NCI-H2107 treated with DMSO at 0.1 percent for 48 hours (cell line): ENCODE data around the gene APOBEC4.

ENCODE experiments used
- DNase-seq: peaks from one replicate; lab custom pipeline; 2025; ENCODE audit not compliant: unreplicated experiment; lab: John Stamatoyannopoulos, UW

Gene APOBEC4

DNA sequence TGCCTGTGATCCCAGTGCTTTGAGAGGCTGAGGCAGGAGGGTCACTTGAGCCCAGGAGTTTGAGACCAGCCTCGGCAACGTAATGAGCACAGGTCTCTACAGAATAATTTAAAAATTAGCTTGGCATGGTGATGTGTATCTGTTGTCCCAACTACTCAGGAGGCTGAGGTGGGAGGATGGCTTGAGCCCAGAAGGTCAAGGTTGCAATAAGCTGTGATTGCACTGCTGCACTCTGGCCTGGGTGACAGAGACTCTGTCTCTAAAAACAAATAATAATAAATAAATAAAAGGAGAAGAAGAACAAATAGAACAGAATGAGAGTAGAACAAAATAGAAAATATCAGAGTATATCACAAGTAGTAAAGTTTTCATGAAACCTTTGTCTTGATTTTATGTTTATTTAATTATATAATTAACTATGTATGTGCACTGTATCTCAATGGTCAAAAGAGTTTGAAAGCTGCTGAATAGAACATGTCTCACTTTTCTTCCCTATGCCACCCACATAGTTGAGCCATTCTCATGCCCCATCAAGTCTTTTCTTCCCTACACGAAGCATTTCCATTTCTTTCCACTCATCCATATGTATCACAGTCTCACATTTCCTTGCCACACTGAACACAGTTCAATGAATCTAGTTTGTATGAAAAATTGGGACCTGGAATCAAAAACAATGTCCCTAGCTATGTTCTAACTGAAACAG, 22.9 kb upstream of the APOBEC4 start:
- no peak for DNase-seq

DNA sequence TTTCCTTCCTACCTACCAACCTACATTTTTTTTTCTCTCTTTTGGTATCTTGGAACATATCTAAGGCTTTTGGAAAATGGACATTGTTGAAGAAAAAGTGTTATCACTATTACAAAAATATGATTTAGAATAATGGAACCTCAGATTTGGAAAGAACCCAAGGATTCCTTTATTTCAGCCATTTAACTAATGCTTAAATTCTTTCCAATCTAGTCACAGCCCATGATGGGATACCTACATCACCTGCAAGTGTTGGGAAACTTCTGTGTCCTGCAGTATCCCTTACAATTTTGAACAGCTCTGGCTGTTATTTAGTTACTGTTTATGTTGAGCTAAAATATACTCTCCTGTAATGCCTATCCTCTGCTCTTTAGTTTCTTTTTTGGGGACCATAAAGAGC, 22.3 kb upstream of the APOBEC4 start:
- DNase-seq, result no peak

DNA sequence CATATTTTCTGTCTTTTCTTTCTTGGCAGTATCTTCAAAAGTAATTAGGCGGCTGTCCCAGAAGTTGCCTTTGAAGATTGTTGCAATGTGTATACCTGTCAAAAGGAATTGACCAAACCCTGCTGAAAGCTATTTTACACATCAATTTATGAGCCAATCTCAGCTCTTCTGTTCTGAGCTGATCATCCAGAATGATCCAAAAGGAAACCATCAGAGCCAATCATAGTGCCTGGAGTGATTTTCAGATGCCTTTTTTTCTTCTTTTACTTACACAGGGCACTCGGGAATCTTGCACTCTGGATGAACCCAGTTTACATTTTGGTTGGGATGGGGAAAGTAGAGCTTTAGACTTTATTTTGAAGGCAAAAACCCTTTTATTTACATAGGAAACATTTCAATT, 21.8 kb upstream of the APOBEC4 start:
- no peak for DNase-seq

DNA sequence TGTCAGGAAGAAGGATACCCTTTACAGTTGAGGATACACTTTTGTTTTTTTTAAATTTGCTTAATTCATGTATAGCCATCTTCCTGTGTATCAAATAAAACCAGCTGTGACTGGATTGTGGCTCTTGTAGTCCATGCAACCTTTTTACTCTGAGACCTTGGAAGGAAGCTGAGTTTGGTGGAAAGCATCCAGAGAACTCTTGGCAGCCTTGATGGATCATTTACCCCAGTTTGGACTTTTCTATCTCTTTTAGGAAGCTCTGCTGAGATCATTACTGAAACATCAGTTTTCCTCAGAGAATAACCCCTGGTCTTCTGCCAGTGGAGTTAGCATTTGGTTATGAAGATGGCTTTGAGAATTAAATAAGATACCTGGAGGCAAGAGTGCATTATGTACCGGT, 21.2 kb upstream of the APOBEC4 start:
- DNase-seq, result no peak

DNA sequence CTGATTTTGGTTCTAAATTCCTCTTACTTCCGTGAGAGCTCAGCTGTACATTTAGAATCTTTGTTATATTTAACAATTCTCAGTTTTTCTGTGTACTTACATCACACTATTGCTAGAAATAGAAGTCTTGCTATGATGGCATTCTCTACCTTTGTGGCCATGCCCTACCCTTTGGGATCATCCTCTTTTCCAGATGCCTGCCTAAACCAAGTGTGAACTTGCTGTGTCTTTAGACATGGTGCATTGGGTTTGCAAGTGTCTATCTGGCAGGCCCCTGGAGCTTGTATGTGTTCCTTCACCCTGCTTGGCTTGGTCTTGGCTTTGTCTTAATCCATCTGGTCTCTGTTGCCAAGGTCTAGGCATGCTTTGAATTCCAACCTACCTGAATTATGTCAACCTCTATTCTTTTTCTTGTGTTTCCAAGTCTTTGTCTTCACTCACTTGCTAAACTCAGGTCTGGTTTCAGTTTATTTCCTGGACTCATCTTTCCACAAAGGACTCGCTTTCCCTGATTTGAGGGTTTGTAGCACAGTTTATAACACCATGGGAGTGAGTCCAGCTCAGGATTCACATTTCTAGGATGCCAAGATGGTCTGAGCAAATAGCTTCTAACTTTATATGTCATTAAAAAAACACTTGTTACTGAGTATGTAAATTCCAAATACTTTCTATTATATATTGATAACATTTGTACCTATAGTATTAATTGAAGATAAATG, 20.6 kb upstream of the APOBEC4 start:
- DNase-seq, result no peak

DNA sequence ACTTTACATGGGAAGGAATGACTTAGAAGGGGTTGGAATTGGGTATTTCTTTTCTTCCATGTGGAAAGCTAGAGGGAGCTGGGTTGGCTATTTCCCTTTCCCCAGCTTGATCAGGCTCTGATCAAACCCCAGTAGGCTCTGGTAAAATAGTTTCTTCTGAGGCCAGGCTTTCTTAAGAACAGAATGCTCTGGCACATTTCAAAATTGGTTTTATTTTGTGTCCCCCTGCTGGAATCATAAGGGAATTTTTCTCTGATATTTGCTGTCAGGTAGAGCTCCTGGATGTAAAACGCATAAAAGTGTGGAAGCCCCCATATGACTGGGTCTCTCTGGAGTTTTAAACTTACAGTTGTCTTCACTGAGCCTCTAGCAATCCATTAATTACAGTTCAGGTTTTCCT, 17.1 kb upstream of the APOBEC4 start:
- DNase-seq, result no peak

DNA sequence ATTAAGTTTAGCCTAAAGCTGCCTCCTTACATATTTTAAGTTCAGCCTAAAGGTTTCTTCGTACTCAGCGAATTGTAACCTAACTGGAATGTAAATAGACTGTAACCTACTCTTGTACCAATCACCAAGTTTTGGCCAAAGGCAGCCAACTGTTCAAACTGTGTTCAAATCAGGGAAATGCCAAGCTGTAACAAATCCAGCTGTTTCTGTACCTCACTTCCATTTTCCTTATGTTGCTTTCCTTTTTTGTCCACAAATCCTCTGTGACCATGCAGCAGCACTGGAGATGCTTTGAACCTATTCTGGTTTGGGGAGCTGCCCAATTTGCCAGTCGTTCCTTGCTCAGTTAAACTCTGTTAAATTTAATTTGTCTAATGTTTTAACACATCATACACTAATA, 3.2 kb upstream of the APOBEC4 start:
- no peak for DNase-seq

DNA sequence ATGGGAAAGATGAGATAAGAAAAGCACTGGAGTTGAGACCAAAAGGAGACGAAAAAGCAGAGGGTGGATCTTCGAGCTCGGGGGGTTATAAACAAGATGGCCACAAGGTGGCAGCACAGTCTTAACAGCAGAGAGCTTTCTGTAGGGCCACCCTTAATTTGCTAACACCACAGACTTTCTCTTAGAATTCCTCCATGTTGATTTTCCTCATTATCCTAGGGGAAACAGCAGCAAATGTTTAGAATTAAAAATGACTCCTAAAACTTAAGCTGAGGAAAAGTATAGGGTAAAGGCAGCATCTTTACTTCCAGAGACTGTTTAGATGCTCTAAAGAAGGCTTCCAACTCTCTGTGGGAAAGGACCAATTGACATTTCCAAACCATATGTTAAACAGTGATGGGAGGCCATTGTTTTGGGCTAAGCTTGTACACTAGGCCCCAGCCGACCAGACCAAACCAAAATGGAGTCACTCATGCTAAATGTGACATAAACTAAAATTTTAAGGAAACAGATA, 2.5 kb upstream of the APOBEC4 start:
- peak; percentile 90 for DNase-seq

DNA sequence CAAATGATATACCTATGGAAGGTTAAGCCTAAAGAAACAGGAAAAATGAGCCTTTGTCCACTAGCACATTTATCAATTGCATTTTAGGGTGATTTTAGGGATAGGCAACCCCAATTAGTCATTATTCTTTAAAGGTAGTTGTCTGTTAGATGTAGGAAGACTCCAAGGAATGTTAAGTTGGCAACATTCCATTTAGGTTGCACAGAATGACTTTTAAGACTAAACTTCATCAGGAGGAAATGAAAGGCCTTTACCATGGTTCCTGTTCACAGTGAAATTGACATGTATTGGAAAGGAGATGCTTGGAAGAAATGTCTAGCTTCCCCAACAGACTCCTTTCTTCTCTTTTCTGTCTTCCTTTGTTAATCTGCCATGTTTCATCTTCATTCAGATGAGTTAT, 1.6 kb upstream of the APOBEC4 start:
- DNase-seq, result no peak

DNA sequence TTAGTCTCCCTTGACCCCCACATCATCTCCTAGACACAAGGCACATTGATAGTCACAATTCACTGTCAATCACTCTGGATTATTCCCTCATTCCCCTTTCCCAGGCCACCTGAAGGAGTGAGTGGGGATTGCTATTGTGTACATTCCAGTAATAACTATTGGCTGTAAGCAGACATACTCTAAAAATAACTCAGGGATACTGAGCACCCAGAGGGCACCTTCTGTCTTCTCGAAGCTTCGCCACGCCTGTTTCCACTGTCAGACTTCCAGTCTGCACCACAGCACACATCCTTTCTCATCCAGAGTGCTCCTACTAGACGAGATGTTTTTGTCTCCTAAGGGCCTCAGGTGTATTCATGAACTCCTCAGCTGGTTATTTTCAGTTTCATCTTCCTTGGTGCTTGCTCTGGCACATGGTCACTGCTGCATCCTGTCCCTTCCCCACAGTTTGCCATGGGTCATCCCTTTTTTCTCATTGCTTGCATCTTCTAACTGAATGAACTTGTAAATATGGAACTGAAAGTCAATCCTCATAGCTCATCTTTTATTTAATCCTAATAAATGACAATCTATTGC, 848 bp upstream of the APOBEC4 start:
- no peak for DNase-seq

DNA sequence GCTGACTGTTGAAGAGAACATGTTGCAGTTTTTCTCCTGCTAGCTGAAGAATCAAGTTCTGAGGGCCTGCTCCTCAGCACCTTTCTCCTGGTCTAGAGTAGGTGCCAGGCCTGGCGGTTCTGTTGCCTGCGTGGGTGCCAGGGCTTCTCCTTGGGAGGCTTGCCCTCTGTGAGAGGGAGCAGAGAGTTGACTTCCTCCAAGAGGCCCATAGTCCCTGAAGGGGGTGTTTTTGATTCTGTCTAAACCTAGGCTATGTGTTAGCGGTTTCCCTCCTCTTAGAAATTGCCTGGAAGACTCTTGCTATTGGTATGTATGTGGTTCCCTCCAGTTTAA, 312 bp upstream of the APOBEC4 start:
- DNase-seq, result no peak

DNA sequence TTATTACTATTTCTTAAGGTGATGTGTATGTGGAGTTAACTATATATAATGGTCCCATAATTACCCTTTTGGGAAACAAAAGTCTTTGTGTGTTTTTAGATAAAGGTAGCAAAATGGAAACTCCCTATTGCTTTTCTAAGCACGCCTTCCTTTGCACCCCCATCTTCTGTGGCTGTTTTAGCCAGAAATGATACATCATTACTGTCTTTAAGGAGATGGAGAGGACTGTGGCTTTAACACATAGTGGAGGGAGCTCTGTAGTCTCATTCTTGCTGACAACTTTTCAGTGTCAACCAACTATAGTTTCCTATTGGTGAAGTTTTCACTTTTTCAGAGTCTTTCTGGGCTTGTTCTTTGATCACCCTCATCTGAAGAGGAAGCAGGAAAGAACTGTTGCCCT, 1.0 kb downstream of the APOBEC4 start:
- no peak for DNase-seq

DNA sequence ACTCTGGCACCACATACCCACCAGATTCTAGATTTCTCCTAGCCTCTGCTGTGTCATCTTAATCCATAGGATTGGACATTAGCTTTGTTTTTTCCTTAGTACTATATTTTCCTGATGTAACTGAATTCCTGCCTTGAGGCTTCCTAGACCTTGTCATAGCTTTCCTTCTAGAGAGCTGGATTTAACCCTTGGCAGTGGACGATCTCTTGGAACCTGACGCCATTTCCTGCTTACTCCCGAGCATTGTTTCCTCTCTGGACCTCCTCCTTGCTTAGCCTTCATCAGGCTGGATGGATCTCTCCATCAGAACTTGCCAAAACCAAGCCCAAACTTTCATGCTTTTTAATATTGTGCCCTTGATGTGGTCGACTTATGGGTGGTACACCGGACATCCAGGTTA, 1.5 kb downstream of the APOBEC4 start:
- DNase-seq, result no peak

DNA sequence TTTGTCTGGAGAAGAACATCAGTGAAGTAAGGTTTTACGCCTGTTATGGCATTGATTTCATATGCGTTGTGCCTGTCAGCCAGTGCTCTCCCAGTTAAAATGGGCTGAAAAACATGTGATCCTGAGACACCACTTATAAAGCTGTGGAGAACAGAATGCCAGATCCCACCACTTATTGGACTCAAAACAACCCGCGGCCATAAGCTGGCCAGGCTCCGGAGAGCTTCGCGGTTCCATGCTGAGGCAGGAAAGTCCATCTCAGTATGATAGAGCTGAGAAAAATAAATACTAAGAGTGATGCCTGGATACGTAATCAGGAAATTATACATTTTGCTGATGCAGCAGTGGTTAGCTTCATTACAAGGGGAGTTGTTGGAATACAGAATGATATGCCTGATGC, 5.1 kb downstream of the APOBEC4 start:
- no peak for DNase-seq

DNA sequence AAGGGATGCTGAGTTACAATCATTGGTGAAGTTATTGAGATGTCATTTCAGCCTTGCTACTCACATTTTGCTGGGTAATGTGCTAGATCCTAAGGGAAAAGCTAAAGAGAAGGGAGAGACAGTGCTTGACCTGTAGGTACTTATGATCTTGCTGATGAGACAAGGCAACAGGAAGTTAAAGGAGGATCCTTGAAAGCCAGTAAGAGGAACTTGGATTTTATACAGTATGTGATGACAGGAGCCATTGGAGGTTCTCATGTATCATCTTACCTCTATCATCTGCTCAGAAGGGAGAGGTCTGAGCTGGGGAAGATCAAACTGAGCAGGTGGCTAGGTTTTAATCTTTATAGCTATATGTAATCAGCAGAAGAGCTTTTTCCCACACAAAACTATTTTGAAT, 6.3 kb downstream of the APOBEC4 start:
- DNase-seq, result no peak

DNA sequence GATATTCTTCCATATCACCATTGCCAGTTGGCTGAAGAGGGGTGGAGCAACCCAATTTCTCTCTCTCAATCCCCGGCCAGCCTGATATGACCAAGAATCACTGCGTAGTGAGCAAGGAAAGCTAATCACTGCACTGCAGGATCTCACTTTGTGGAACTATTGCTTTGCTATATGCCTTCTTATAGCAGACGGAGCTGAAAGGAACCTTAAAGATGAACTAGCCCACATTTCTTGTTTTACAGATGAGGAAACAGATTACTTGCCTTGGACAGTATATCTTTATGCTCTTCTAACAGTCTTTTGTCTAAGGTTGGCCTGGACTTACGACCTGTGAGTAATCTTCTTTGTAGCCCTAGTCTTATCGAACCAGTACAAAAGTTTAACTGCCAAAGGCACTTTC, 7.6 kb downstream of the APOBEC4 start:
- no peak for DNase-seq

DNA sequence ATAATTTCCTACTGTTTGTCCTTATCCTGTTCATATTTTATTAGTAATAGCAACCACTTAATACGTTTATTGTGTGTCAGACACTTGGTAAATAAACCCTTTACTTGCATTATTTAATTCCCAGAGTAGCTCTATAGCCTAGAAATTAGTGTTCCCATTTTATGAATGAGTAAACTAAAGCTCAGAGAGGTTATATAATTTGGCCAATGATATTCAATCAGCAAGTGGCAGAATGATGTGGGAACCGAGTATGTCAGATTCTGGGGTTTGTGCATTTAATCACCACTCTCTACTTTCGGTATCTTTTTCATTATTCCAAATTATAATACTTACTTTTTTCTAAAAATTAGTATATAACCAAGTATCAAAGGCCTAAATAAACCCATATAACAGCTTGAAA, 10.9 kb downstream of the APOBEC4 start:
- no peak for DNase-seq

DNA sequence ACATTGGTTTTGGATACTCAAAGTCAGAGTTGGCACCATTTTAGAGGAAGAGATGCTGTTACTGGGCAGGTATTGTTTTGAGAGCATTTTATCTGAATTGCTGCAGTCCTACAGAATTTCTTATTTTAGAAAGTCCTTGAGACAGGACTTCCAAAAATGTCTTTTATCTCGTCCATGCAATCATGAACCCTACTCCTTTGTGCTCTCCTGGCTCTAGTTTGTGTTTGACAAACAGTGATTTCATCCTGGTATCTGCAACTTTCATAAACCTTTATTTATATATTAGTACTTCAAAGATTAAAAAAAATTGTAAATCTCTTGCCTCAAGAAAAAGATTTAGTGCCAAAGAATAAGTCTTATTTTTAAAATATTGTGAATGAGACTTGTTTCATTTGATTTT, 12.9 kb downstream of the APOBEC4 start:
- DNase-seq, result no peak

DNA sequence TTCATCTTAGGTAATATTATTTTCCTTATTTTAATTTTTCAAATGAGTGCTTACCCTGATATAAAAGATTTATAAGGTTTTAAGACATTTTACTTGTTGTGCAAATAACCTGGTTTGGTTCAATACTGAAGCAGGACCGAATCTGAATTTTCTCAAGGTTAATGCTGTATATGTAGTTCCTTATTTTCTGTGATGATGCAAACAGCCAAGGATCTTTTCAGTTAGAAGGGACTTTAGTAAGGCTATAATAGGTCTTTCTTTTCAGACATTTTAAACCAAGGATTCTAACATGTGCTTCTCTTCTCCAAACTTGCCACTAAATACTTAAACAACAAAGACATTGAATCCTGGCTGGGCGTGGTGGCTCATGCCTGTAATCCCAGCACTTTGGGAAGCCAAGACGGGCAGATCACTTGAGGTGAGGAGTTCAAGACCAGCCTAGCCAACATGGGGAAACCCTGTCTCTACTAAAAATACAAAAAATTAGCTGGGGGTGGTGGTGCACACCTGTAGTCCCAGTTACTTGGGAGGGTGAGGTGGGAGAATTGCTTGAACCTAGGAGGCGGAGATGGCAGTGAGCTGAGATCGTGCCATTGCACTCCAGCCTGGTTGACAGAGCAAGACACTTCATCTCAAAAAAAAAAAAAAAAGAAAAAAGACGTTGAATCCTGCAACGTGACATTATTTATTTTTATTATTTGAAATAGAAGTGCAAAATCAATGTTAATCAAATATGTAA, 14.3 kb downstream of the APOBEC4 start:
- DNase-seq, result no peak

DNA sequence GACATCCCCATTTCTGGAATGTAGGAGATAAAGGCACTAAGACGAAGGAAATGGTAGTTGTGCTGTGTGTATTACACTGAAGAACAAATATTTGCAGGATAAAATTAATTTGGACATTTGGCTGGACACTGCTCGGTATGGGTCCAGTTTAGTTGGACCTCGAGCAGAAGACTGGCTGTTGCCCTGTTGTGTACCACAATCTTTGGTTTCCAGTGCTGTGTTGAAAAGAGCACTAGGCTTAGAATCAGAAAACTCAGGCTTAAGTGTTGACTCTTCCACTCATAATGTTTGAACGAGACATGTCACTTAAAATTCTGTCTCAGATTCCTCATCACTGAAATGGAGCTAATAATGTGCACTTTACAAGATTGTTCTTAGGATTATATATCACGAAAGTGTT, 16.3 kb downstream of the APOBEC4 start:
- DNase-seq, result no peak

DNA sequence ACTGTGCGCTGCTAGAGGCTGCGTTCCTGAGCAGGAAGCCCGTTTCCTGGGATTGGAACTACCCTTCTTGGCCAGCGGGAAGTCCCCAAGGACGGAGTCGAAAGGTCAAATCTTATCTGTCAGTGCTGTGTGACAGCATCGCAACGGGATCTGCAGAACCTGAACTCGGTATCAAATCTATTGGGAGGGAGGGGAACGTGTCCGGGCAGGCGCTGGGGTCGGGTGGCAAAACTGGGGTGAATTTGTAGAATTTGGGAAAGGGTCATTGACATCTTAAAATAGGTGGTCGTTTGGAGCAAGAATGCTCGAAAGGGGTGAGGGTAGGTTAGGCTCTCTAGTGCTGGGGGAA, 16.8 kb downstream of the APOBEC4 start:
- no peak for DNase-seq
